HEK293 (cell line): ENCODE results near the gene KDM4C.

Experiments
- CTCF ChIA-PET: fragments of 350-600 bp; formaldehyde crosslinking; extraction: SDS; loops from one replicate; lab custom pipeline; 2021; ENCODE audit warnings: antibody characterized with exemption; lab: Yijun Ruan, JAX
- POLR2A ChIA-PET: fragments of 300-600 bp; formaldehyde crosslinking; extraction: SDS; loops from one replicate; lab custom pipeline; 2020; ENCODE audit warnings: antibody characterized with exemption, inconsistent platforms; lab: Yijun Ruan, JAX
- H3K27ac ChIP-seq: fragments of 200-500 bp; sonication (Bioruptor generic); 2 replicates; pipeline ENCODE4 v1.5.1; 2014; ENCODE audit warnings: low read depth, low read length, control low read depth, inconsistent platforms; ENCODE audit errors: extremely low read depth
- H3K36me3 ChIP-seq, 2 experiments: fragments of 200-500 bp in 1 of 2; sonication (Bioruptor generic) in 1 of 2; 1 replicate in 1 of 2; 2 replicates in 1 of 2; pipeline ENCODE4 v1.5.1; 2014 to 2017; ENCODE audit warnings: inconsistent platforms in 2 of 2, low read length in 2 of 2; ENCODE audit not compliant: control insufficient read depth in 2 of 2, insufficient read depth in 1 of 2
- H3K4me1 ChIP-seq: fragments of 200-500 bp; sonication (Bioruptor generic); 2 replicates; pipeline ENCODE4 v1.5.1; 2014; ENCODE audit warnings: mild to moderate bottlenecking, low read length, inconsistent platforms; ENCODE audit not compliant: control insufficient read depth, insufficient read depth
- H3K4me3 ChIP-seq: 2 replicates; pipeline ENCODE4 v1.5.1; 2011; ENCODE audit warnings: low read depth, mild to moderate bottlenecking, control low read depth, low read length, moderate library complexity
- H3K9me3 ChIP-seq: fragments of 200-500 bp; sonication (Bioruptor generic); 2 replicates; pipeline ENCODE4 v1.5.1; 2014; ENCODE audit warnings: low read depth, low read length, inconsistent platforms; ENCODE audit not compliant: control insufficient read depth, insufficient read depth
- ATF2 ChIP-seq: fragments of 450-650 bp; formaldehyde crosslinking; IDR thresholded peaks from 2 replicates; pipeline ENCODE4 v1.5.1; 2016; ENCODE audit warnings: missing biosample characterization, missing genetic modification characterization, low read depth
- GLI2 ChIP-seq: fragments of 450-650 bp; formaldehyde crosslinking; IDR thresholded peaks from 2 replicates; pipeline ENCODE4; 2017; ENCODE audit warnings: missing biosample characterization, missing genetic modification characterization, low read depth, borderline replicate concordance
- HOXA7 ChIP-seq: sonication (generic); formaldehyde crosslinking; IDR thresholded peaks from 2 replicates; pipeline ENCODE4 v1.8.1; 2022; ENCODE audit warnings: missing genetic modification reagents, borderline replicate concordance
- KLF1 ChIP-seq: fragments of 450-650 bp; formaldehyde crosslinking; IDR thresholded peaks from 2 replicates; pipeline ENCODE4 v1.5.1; 2016; ENCODE audit warnings: missing biosample characterization, missing genetic modification characterization
- KLF9 ChIP-seq: fragments of 450-650 bp; formaldehyde crosslinking; IDR thresholded peaks from 2 replicates; pipeline ENCODE4 v1.5.1; 2016; ENCODE audit warnings: missing biosample characterization, missing genetic modification characterization, low read depth
- PRDM10 ChIP-seq: fragments of 450-650 bp; formaldehyde crosslinking; IDR thresholded peaks from 2 replicates; pipeline ENCODE4 v1.5.1; 2016; ENCODE audit warnings: missing biosample characterization, missing genetic modification characterization
- RBAK ChIP-seq: fragments of 450-650 bp; formaldehyde crosslinking; IDR thresholded peaks from 2 replicates; pipeline ENCODE4 v1.5.1; 2016; ENCODE audit warnings: missing biosample characterization, missing genetic modification characterization
- SP7 ChIP-seq: fragments of 450-650 bp; formaldehyde crosslinking; IDR thresholded peaks from 2 replicates; pipeline ENCODE4 v1.5.1; 2016; ENCODE audit warnings: missing biosample characterization, missing genetic modification characterization
- WT1 ChIP-seq: fragments of 450-650 bp; formaldehyde crosslinking; IDR thresholded peaks from 2 replicates; pipeline ENCODE4 v1.5.1; 2016; ENCODE audit warnings: missing biosample characterization, missing genetic modification characterization
- ZBTB11 ChIP-seq: fragments of 450-650 bp; formaldehyde crosslinking; conservative IDR thresholded peaks from 2 replicates; pipeline ENCODE4 v1.5.1; 2016; ENCODE audit warnings: low read depth, missing biosample characterization, missing genetic modification characterization
- ZBTB21 ChIP-seq: fragments of 450-650 bp; formaldehyde crosslinking; IDR thresholded peaks from 2 replicates; pipeline ENCODE4 v1.5.1; 2017; ENCODE audit warnings: missing biosample characterization, missing genetic modification characterization
- ZBTB7A ChIP-seq: fragments of 450-650 bp; formaldehyde crosslinking; IDR thresholded peaks from 2 replicates; pipeline ENCODE4 v1.5.1; 2016; ENCODE audit warnings: low read depth, missing biosample characterization, missing genetic modification characterization
- ZEB2 ChIP-seq: fragments of 450-650 bp; formaldehyde crosslinking; IDR thresholded peaks from 2 replicates; pipeline ENCODE4 v1.5.1; 2016; ENCODE audit warnings: missing biosample characterization, missing genetic modification characterization
- ZNF175 ChIP-seq: fragments of 450-650 bp; formaldehyde crosslinking; IDR thresholded peaks from 2 replicates; pipeline ENCODE4 v1.5.1; 2016; ENCODE audit warnings: missing biosample characterization, missing genetic modification characterization
- ZNF26 ChIP-seq: fragments of 450-650 bp; formaldehyde crosslinking; IDR thresholded peaks from 2 replicates; pipeline ENCODE4 v1.5.1; 2016; ENCODE audit warnings: missing biosample characterization, missing genetic modification characterization
- ZNF350 ChIP-seq: fragments of 450-650 bp; formaldehyde crosslinking; IDR thresholded peaks from 2 replicates; pipeline ENCODE4 v1.5.0; 2017; ENCODE audit warnings: missing biosample characterization, mild to moderate bottlenecking, missing genetic modification characterization
- ZNF391 ChIP-seq: fragments of 450-650 bp; formaldehyde crosslinking; IDR thresholded peaks from 2 replicates; pipeline ENCODE4 v1.5.1; 2016; ENCODE audit warnings: low read depth, missing biosample characterization, missing genetic modification characterization, borderline replicate concordance
- ZNF394 ChIP-seq: fragments of 450-650 bp; formaldehyde crosslinking; IDR thresholded peaks from 2 replicates; pipeline ENCODE4 v1.5.1; 2016; ENCODE audit warnings: missing biosample characterization, missing genetic modification characterization, mild to moderate bottlenecking, moderate library complexity, borderline replicate concordance
- ZNF544 ChIP-seq: fragments of 450-650 bp; formaldehyde crosslinking; IDR thresholded peaks from 2 replicates; pipeline ENCODE4 v1.5.0; 2017; ENCODE audit warnings: missing biosample characterization, missing genetic modification characterization
- ZNF549 ChIP-seq: fragments of 450-650 bp; IDR thresholded peaks from 2 replicates; pipeline ENCODE4 v1.5.1; 2018; ENCODE audit warnings: missing biosample characterization, missing genetic modification characterization, mild to moderate bottlenecking, inconsistent platforms, moderate library complexity
- ZNF558 ChIP-seq: fragments of 450-650 bp; formaldehyde crosslinking; IDR thresholded peaks from 2 replicates; pipeline ENCODE4 v1.5.1; 2016; ENCODE audit warnings: missing biosample characterization, missing genetic modification characterization
- ZNF580 ChIP-seq: fragments of 450-650 bp; formaldehyde crosslinking; IDR thresholded peaks from 2 replicates; pipeline ENCODE4 v1.5.1; 2016; ENCODE audit warnings: missing biosample characterization, missing genetic modification characterization
- ZSCAN4 ChIP-seq: fragments of 450-650 bp; formaldehyde crosslinking; IDR thresholded peaks from 2 replicates; pipeline ENCODE4 v1.5.1; 2017; ENCODE audit warnings: missing biosample characterization, missing genetic modification characterization
- ZXDB ChIP-seq: fragments of 450-650 bp; formaldehyde crosslinking; IDR thresholded peaks from 2 replicates; pipeline ENCODE4 v1.5.1; 2016; ENCODE audit warnings: missing biosample characterization, missing genetic modification characterization

KDM4C gene

GRCh38 chr9:7055171-7055903 is 297.6 kb downstream of the KDM4C start:
- H3K27ac ChIP-seq, result no peak overlapping the region
- ChIA-PET POLR2A (no interaction called here), CTCF (interaction anchor here (0.7 kb wide), 1 partner anchor 35 kb away, joined by 3 read pairs; no protein-coding TSS in a partner anchor)
- no peaks in the 10 kb centered on the region for H3K9me3 ChIP-seq
- no peak for TF ChIP-seq KLF1
- TF ChIP-seq ZNF26, result no peak
- TF ChIP-seq ZNF558, result no peak
- no peak for TF ChIP-seq SP7 (tag by site-specific recombination)
- TF ChIP-seq ZEB2 (tag by site-specific recombination), result no peak
- no peak for TF ChIP-seq GLI2 (tag by site-specific recombination)
- TF ChIP-seq ZBTB21 (tag by site-specific recombination), result no peak
- no peak for TF ChIP-seq ZNF394 (tag by site-specific recombination)
- TF ChIP-seq ZNF391 (tag by site-specific recombination), result no peak
- no peak for TF ChIP-seq ZNF175 (tag by site-specific recombination)
- no peak for TF ChIP-seq ZXDB (tag by site-specific recombination)
- TF ChIP-seq ZNF580 (tag by site-specific recombination), result no peak
- no peak overlapping the region for H3K4me3 ChIP-seq
- H3K36me3 ChIP-seq, result no peaks in the 10 kb centered on the region
- H3K4me1 ChIP-seq, result no peaks in the 10 kb centered on the region

GRCh38 chr9:7056254-7056653 is 298.5 kb downstream of the KDM4C start:
- no peaks in the 10 kb centered on the region for H3K36me3 ChIP-seq
- no peak overlapping the region for H3K4me3 ChIP-seq
- H3K9me3 ChIP-seq, result no peaks in the 10 kb centered on the region
- no peaks in the 10 kb centered on the region for H3K4me1 ChIP-seq
- POLR2A ChIA-PET, result no interaction called here
- CTCF ChIA-PET, result interaction anchor here (0.6 to 1.3 kb wide), 3 partner anchors 102 to 1947 kb away, joined by 3 to 4 read pairs (median 4); no protein-coding TSS in a partner anchor
- no peak overlapping the region for H3K27ac ChIP-seq
- TF ChIP-seq ZBTB11 (tag by site-specific recombination) (no peak), HOXA7 (CRISPR knock-in tag) (no peak), ATF2 (tag by site-specific recombination) (no peak), ZNF549 (tag by site-specific recombination) (no peak), ZSCAN4 (tag by site-specific recombination) (no peak), ZBTB7A (tag by site-specific recombination) (no peak), PRDM10 (tag by site-specific recombination) (no peak), RBAK (tag by site-specific recombination) (no peak), ZNF350 (tag by site-specific recombination) (no peak), ZNF544 (tag by site-specific recombination) (no peak), KLF9 (tag by site-specific recombination) (no peak), WT1 (no peak)
